Astrocyte (in vitro differentiated cells and primary cell): ENCODE data around the gene AOAH.

Experiments used
- EZH2 ChIP-seq: IDR thresholded peaks from 2 replicates; pipeline ENCODE4 v1.6.1; 2012; ENCODE audit warnings: mild to moderate bottlenecking, low read length, inconsistent platforms; ENCODE audit not compliant: insufficient read depth
- TF ChIP-seq, protein P1 (sequence below): IDR thresholded peaks from 2 replicates; pipeline ENCODE4 v1.5.1; 2011; ENCODE audit warnings: low read depth, mild to moderate bottlenecking, inconsistent platforms, low read length, moderate library complexity; ENCODE audit not compliant: insufficient read depth

DNA sequence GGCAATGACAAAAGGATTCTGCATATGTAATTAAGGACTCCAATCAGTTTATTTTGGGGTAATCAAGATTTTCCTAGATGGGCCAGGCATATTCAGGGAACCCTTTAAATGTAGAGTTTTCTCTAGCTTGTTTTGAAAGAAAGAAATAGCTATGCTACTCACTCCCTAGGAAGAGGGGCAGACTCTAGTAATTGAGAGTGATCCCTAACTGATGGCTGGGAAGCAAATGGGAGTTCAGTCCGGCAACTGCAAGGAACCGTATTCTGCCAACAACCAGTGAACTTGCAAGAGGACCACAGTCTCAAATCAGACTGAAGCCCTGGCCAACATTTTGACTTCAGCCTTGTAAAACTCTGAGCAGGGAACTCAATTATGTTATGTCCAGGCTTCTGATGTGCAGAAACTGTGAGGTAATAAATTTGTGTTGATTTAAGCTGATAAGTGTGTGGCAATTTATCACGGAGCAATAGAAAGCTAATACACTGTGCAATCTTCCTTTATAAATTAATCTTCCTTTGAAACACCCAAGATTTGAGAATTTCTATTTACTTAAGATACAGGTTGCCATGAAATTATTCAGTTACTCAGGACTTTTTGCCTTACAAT is 14.0 kb downstream of the AOAH start:
- TF ChIP-seq, protein P1, sequence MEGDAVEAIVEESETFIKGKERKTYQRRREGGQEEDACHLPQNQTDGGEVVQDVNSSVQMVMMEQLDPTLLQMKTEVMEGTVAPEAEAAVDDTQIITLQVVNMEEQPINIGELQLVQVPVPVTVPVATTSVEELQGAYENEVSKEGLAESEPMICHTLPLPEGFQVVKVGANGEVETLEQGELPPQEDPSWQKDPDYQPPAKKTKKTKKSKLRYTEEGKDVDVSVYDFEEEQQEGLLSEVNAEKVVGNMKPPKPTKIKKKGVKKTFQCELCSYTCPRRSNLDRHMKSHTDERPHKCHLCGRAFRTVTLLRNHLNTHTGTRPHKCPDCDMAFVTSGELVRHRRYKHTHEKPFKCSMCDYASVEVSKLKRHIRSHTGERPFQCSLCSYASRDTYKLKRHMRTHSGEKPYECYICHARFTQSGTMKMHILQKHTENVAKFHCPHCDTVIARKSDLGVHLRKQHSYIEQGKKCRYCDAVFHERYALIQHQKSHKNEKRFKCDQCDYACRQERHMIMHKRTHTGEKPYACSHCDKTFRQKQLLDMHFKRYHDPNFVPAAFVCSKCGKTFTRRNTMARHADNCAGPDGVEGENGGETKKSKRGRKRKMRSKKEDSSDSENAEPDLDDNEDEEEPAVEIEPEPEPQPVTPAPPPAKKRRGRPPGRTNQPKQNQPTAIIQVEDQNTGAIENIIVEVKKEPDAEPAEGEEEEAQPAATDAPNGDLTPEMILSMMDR, result no peak
- no peak for TF ChIP-seq EZH2
